Measurements from ENCODE around the gene ATG4C.

- TF ChIP-seq, protein P1, sequence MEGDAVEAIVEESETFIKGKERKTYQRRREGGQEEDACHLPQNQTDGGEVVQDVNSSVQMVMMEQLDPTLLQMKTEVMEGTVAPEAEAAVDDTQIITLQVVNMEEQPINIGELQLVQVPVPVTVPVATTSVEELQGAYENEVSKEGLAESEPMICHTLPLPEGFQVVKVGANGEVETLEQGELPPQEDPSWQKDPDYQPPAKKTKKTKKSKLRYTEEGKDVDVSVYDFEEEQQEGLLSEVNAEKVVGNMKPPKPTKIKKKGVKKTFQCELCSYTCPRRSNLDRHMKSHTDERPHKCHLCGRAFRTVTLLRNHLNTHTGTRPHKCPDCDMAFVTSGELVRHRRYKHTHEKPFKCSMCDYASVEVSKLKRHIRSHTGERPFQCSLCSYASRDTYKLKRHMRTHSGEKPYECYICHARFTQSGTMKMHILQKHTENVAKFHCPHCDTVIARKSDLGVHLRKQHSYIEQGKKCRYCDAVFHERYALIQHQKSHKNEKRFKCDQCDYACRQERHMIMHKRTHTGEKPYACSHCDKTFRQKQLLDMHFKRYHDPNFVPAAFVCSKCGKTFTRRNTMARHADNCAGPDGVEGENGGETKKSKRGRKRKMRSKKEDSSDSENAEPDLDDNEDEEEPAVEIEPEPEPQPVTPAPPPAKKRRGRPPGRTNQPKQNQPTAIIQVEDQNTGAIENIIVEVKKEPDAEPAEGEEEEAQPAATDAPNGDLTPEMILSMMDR (IDR thresholded peaks at IDR 0.05) = no peak
- TF ChIP-seq POLR2A (IDR thresholded peaks at IDR 0.05) (no peak), POLR2AphosphoS5 (IDR thresholded peaks at IDR 0.05; ENCODE audit: insufficient read depth in 1 of 2, low read depth in 1 of 2) (no peak)
Observed at GRCh38 chr1:62832276-62832675, 48.3 kb downstream of the ATG4C start.
